AG09319 (cell line): ENCODE measurements around the gene PRODH2.

ENCODE experiments used
- DNase-seq: peaks from one replicate; pipeline ENCODE4 v3.0.0-alpha.2; 2010; ENCODE audit warnings: low read depth; ENCODE audit errors: extremely low read depth
- CTCF ChIP-seq: IDR thresholded peaks from 2 replicates; pipeline ENCODE4 v1.5.1; 2011; ENCODE audit warnings: low read depth, mild to moderate bottlenecking, inconsistent platforms, low read length, moderate library complexity

Gene PRODH2

GRCh38 chr19:35781650-35782049 lies 31.0 kb downstream of the PRODH2 start:
- no peak for DNase-seq
- TF ChIP-seq CTCF: no peak

- no peak for DNase-seq
- TF ChIP-seq CTCF: no peak
Observed at GRCh38 chr19:35780717-35781116, 31.9 kb downstream of the PRODH2 start.

GRCh38 chr19:35780058-35780457 lies 32.6 kb downstream of the PRODH2 start:
- DNase-seq: no peak
- no peak for TF ChIP-seq CTCF

GRCh38 chr19:35779033-35779432 lies 33.6 kb downstream of the PRODH2 start:
- TF ChIP-seq CTCF: no peak
- DNase-seq: no peak

GRCh38 chr19:35777961-35778360 lies 34.7 kb downstream of the PRODH2 start:
- no peak for TF ChIP-seq CTCF
- no peak for DNase-seq

- DNase-seq: no peak
- no peak for TF ChIP-seq CTCF
Observed at GRCh38 chr19:35777086-35777841, 35.4 kb downstream of the PRODH2 start.

GRCh38 chr19:35776102-35776788 lies 36.4 kb downstream of the PRODH2 start:
- TF ChIP-seq CTCF: no peak
- DNase-seq: no peak
